Tibial nerve (tissue), 3 donors: ENCODE results near the gene TP73.

Experiments
- CTCF ChIP-seq, 5 experiments: fragments of 200-600 bp in 3 of 5; fragments of 450-650 bp in 2 of 5; sonication (generic) in 3 of 5; IDR thresholded peaks; one replicate each; pipeline ENCODE4 v1.5.1; 2016 to 2019; ENCODE audit warnings: antibody characterized with exemption in 5 of 5, mild to moderate bottlenecking in 3 of 5, moderate library complexity in 2 of 5
- POLR2A ChIP-seq, 2 donors: fragments of 450-650 bp; IDR thresholded peaks; one replicate each; pipeline ENCODE4 v1.6.1; 2017; ENCODE audit warnings: antibody characterized with exemption in 2 of 2, mild to moderate bottlenecking in 2 of 2, moderate library complexity in 2 of 2

- TF ChIP-seq CTCF (IDR thresholded peaks at IDR 0.05), result no peak
- TF ChIP-seq POLR2A (IDR thresholded peaks at IDR 0.05), result no peak
These were observed 41.7 kb upstream of the TP73 start for GRCh38 chr1:3610527-3611169.
